Prostate gland (tissue), 2 donors: ENCODE measurements around the gene ERC2.

Experiments
- POLR2A ChIP-seq: fragments of 450-650 bp; IDR thresholded peaks from one replicate; pipeline ENCODE4 v1.6.1; 2016; ENCODE audit warnings: antibody characterized with exemption, mild to moderate bottlenecking
- POLR2AphosphoS5 ChIP-seq: sonication (generic); formaldehyde crosslinking; IDR thresholded peaks from one replicate; pipeline ENCODE4 v1.6.1; 2017; ENCODE audit warnings: antibody characterized with exemption
- TF ChIP-seq, protein P1 (sequence below), 4 experiments: fragments of 200-600 bp in 2 of 4; fragments of 450-650 bp in 2 of 4; sonication (generic) in 2 of 4; IDR thresholded peaks; 1 replicate in 3 of 4; 2 replicates in 1 of 4; pipeline ENCODE4 v1.5.1; 2016 to 2019; ENCODE audit warnings: antibody characterized with exemption in 4 of 4, mild to moderate bottlenecking in 2 of 4, moderate library complexity in 2 of 4

DNA sequence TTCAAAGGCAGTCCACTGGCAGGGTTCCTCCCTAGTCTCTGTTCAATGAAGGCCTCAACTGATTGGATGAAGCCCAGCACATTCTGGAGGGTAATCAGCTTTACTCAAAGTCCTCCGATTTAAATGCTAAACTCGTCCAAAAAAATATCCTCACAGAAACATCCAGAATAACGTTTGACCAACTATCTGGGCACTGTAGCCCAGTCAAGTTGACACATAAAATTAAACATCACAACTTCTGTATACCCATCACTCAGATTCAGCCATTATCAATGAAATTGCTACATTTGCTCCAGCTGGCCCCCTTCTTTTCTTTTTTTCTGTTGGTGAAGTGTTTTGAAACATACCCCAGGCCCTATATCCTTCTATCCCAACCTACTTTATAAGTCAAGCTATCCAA, 916.6 kb downstream of the ERC2 start:
- TF ChIP-seq, protein P1, sequence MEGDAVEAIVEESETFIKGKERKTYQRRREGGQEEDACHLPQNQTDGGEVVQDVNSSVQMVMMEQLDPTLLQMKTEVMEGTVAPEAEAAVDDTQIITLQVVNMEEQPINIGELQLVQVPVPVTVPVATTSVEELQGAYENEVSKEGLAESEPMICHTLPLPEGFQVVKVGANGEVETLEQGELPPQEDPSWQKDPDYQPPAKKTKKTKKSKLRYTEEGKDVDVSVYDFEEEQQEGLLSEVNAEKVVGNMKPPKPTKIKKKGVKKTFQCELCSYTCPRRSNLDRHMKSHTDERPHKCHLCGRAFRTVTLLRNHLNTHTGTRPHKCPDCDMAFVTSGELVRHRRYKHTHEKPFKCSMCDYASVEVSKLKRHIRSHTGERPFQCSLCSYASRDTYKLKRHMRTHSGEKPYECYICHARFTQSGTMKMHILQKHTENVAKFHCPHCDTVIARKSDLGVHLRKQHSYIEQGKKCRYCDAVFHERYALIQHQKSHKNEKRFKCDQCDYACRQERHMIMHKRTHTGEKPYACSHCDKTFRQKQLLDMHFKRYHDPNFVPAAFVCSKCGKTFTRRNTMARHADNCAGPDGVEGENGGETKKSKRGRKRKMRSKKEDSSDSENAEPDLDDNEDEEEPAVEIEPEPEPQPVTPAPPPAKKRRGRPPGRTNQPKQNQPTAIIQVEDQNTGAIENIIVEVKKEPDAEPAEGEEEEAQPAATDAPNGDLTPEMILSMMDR (IDR thresholded peaks at IDR 0.05), result no peak
- TF ChIP-seq POLR2AphosphoS5 (no peak), POLR2A (no peak)
